ENCODE data around the gene TBK1.

Gene TBK1

DNA sequence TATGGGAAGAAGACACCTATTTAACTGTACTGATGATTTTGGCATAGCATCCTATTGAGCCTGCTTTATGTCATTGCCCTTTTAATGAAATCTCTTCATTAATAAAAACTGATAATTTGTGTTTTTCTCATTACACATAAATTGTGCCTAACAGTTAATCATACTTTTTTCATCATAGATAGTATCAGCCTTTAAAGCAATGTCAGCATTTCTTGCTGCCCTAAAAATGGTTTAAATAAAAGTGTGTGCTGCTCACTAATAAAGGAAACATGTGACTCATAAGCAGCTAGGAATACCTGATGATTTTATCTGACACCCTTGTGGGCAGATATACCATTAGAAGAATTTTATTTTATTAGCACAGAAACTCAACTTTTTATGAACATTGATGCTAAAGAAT, 26.7 kb downstream of the TBK1 start:
- TF ChIP-seq, protein P1, sequence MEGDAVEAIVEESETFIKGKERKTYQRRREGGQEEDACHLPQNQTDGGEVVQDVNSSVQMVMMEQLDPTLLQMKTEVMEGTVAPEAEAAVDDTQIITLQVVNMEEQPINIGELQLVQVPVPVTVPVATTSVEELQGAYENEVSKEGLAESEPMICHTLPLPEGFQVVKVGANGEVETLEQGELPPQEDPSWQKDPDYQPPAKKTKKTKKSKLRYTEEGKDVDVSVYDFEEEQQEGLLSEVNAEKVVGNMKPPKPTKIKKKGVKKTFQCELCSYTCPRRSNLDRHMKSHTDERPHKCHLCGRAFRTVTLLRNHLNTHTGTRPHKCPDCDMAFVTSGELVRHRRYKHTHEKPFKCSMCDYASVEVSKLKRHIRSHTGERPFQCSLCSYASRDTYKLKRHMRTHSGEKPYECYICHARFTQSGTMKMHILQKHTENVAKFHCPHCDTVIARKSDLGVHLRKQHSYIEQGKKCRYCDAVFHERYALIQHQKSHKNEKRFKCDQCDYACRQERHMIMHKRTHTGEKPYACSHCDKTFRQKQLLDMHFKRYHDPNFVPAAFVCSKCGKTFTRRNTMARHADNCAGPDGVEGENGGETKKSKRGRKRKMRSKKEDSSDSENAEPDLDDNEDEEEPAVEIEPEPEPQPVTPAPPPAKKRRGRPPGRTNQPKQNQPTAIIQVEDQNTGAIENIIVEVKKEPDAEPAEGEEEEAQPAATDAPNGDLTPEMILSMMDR (conservative IDR thresholded peaks at IDR 0.05): no peak

DNA sequence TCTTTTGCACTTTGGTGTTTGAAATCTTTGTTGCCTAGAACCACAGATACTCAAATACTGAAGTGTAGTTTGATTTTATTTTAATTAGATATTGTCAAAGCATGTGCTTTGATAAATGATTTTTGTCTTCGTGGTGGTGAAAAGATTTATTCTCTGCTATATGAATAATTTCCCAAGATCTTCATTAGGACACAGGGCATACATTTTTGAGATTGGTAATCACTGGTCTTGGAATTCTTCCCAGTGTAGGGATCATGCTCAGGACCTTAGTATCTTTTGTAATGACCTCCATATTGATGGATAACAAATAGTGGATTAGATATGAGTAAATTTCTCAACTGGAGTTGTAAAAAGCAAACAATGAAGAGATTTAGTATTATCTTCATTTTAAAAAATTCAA, 28.2 kb downstream of the TBK1 start:
- TF ChIP-seq, protein P1 (conservative IDR thresholded peaks at IDR 0.05): no peak
- no peak overlapping the region for H3K27ac ChIP-seq

More for the DNA sequence above, 26.7 kb downstream of the TBK1 start:
- no peak overlapping the region for H3K27ac ChIP-seq

DNA sequence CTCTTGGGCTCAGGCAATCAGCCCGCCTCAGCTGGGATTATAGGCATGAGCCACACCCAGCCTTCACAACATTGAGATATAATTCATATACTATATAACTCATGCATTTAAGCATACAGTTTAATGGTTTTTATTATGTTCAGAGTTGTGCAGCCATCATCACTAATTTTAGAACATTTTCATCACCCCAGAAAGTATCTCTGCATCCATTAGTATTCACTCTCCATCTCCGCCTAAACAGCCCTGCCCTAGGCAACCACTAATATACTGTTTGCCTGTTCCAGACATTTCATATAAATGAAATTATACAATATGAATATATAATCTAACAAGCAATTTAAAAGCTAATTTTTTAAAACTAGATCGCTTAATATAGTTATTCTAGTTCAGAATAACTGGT, 34.7 kb downstream of the TBK1 start:
- no peak overlapping the region for H3K27ac ChIP-seq
- TF ChIP-seq, protein P1 (conservative IDR thresholded peaks at IDR 0.05): no peak

DNA sequence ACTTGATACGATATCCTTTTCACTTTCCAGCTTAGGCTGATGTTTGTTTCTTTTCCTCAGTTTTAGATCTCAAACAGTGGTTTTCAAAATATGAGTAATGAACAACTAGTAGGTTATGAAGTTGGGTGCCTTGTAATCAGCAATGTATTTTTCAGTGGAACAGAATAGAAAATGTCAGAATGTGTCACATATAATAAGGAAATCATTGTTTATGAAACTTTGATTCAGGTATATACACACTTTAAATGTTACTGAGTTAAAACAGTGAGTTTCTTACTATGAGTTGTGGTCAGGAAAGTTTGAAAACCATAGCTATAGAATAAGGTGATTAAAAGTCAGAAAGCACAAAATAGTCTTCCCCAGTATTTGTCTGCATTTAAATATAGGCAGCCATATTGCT, 39.8 kb downstream of the TBK1 start:
- no peak overlapping the region for H3K27ac ChIP-seq
- TF ChIP-seq, protein P1 (conservative IDR thresholded peaks at IDR 0.05): no peak

DNA sequence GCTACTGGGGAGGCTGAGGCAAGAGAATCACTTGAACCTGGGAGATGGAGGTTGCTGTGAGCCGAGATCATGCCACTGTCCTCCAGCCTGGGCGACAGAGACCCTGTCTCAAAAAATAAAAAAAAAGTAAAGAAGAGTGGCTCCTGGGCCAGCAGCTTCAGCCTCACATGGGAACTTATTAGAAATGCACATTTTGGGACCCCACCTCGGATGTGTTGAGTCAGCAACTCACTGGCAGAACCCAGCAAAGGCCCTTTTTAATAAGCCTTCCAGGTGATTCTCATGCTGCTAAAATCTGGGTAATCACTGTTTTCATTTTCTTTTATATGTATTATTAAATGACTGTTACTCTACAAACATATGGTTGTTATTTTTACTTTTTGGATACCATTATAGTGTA, 41.6 kb downstream of the TBK1 start:
- TF ChIP-seq, protein P1 (conservative IDR thresholded peaks at IDR 0.05): no peak
- H3K27ac ChIP-seq: no peak overlapping the region

DNA sequence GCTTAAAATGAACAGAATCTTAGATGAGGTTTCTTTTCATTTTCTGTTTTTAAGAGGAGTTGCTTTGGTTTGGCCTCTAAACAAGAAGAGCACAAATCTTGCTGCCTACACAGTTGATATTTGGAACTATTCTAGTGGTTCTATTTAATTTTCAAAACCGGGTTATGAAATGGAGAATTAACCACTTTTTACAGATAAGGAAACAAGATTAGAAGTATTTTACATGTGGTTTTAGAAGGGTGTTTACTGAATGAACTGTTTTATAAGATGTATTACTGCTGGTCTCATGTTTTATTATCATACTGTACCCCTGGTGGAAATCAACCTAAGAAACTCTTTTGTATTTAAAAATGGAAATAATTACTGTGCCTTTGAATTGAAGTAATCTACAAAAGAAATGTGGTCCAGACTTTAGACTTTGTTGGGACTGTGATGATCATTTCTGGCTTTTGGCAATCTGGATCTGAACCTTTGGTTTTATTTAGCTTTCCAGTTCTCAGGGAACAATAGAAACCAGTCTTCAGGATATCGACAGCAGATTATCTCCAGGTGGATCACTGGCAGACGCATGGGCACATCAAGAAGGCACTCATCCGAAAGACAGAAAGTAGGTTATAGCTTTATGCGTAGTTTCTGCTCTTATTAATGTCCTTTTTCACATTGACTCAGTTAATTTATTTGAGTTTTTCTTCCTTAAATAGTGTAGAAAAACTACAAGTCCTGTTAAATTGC, 43.2 kb downstream of the TBK1 start:
- TF ChIP-seq, protein P1 (conservative IDR thresholded peaks at IDR 0.05): no peak
- no peak overlapping the region for H3K27ac ChIP-seq

DNA sequence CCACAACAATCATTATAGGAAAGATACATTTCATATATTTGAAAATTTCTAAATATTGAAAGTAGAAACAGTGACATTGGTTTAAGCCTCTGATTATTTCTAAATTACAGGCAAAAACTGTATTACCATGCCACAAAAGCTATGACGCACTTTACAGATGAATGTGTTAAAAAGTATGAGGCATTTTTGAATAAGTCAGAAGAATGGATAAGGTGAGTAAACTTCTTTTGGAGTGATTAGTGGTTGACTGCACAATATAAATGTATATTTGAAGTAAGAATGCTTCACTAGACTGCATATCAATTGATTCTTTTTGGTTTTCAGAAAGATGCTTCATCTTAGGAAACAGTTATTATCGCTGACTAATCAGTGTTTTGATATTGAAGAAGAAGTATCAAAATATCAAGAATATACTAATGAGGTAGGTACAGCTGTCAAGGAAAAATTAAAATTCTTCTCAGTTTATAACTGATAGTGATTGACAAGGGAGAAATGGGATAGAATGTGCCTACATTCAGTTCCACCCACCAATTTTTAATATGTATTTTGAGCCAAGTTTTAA, 45.0 kb downstream of the TBK1 start:
- TF ChIP-seq, protein P1 (conservative IDR thresholded peaks at IDR 0.05): no peak

More for the DNA sequence above, 45.0 kb downstream of the TBK1 start:
- H3K27ac ChIP-seq: no peak overlapping the region
